Measurements from ENCODE around the gene CCL27. TPM values are rescaled to one million over a fixed set of nuclear protein-coding genes. Genes with fewer than 3 reads are reported as not detected.

The CCL27 gene
- total RNA-seq, 1 donor from 2014 or later, result not detected

GRCh38 chr9:34686732-34687131 lies 24.3 kb upstream of the CCL27 start:
- H3K27me3 ChIP-seq, result no peaks in the 10 kb centered on the region
- DNase-seq (no peak), ATAC-seq (no peak)
- no peak for TF ChIP-seq CTCF (IDR thresholded peaks at IDR 0.05)
- peaks cover 3% of the 10 kb centered on the region for H3K4me1 ChIP-seq
- no peaks in the 10 kb centered on the region for H3K9me3 ChIP-seq
- H3K27ac ChIP-seq, result no peak overlapping the region
- H3K36me3 ChIP-seq, result no peaks in the 10 kb centered on the region
- no peak overlapping the region for H3K4me3 ChIP-seq
- intact Hi-C loops (cut with DNase I), result no loop called here

- no peak for ATAC-seq
- TF ChIP-seq CTCF (IDR thresholded peaks at IDR 0.05), result no peak
- H3K4me3 ChIP-seq, result no peak overlapping the region
- no peaks in the 10 kb centered on the region for H3K9me3 ChIP-seq
- H3K4me1 ChIP-seq, result no peaks in the 10 kb centered on the region
- no peaks in the 10 kb centered on the region for H3K27me3 ChIP-seq
- intact Hi-C loops (cut with DNase I), result no loop called here
- DNase-seq, result no peak
- H3K36me3 ChIP-seq, result no peaks in the 10 kb centered on the region
- no peak overlapping the region for H3K27ac ChIP-seq
These were observed 23.8 kb upstream of the CCL27 start for GRCh38 chr9:34686231-34686630.

- Histone ChIP-seq H3K36me3 (no peaks in the 10 kb centered on the region), H3K4me1 (no peaks in the 10 kb centered on the region), H3K27me3 (no peaks in the 10 kb centered on the region), H3K4me3 (no peak overlapping the region), H3K9me3 (no peaks in the 10 kb centered on the region), H3K27ac (no peak overlapping the region)
- TF ChIP-seq CTCF (IDR thresholded peaks at IDR 0.05), result no peak
- DNase-seq (no peak), ATAC-seq (no peak)
- intact Hi-C loops (cut with DNase I), result no loop called here
These were observed 23.1 kb upstream of the CCL27 start for GRCh38 chr9:34685591-34685990.

GRCh38 chr9:34684816-34685215 lies 22.4 kb upstream of the CCL27 start:
- Histone ChIP-seq H3K27me3 (no peaks in the 10 kb centered on the region), H3K27ac (no peak overlapping the region), H3K4me1 (no peaks in the 10 kb centered on the region), H3K36me3 (no peaks in the 10 kb centered on the region), H3K4me3 (no peak overlapping the region), H3K9me3 (no peaks in the 10 kb centered on the region)
- TF ChIP-seq CTCF (IDR thresholded peaks at IDR 0.05), result no peak
- DNase-seq, result no peak
- intact Hi-C loops (cut with DNase I), result no loop called here
- no peak for ATAC-seq

- ATAC-seq (no peak), DNase-seq (no peak)
- Histone ChIP-seq H3K36me3 (no peaks in the 10 kb centered on the region), H3K4me1 (no peaks in the 10 kb centered on the region), H3K9me3 (no peaks in the 10 kb centered on the region), H3K27me3 (no peaks in the 10 kb centered on the region), H3K27ac (no peak overlapping the region), H3K4me3 (no peak overlapping the region)
- no peak for TF ChIP-seq CTCF (IDR thresholded peaks at IDR 0.05)
- intact Hi-C loops (cut with DNase I), result no loop called here
These were observed 21.7 kb upstream of the CCL27 start for GRCh38 chr9:34684145-34684544.

GRCh38 chr9:34675869-34676268 lies 13.4 kb upstream of the CCL27 start:
- Histone ChIP-seq H3K27ac (no peak overlapping the region), H3K9me3 (no peaks in the 10 kb centered on the region), H3K4me1 (no peaks in the 10 kb centered on the region), H3K36me3 (no peaks in the 10 kb centered on the region), H3K4me3 (no peak overlapping the region), H3K27me3 (no peaks in the 10 kb centered on the region)
- DNase-seq (no peak), ATAC-seq (no peak)
- TF ChIP-seq CTCF (IDR thresholded peaks at IDR 0.05), result no peak
- intact Hi-C loops (cut with DNase I), result no loop called here
